ENCODE measurements around the gene CDK4.

The CDK4 gene

DNA sequence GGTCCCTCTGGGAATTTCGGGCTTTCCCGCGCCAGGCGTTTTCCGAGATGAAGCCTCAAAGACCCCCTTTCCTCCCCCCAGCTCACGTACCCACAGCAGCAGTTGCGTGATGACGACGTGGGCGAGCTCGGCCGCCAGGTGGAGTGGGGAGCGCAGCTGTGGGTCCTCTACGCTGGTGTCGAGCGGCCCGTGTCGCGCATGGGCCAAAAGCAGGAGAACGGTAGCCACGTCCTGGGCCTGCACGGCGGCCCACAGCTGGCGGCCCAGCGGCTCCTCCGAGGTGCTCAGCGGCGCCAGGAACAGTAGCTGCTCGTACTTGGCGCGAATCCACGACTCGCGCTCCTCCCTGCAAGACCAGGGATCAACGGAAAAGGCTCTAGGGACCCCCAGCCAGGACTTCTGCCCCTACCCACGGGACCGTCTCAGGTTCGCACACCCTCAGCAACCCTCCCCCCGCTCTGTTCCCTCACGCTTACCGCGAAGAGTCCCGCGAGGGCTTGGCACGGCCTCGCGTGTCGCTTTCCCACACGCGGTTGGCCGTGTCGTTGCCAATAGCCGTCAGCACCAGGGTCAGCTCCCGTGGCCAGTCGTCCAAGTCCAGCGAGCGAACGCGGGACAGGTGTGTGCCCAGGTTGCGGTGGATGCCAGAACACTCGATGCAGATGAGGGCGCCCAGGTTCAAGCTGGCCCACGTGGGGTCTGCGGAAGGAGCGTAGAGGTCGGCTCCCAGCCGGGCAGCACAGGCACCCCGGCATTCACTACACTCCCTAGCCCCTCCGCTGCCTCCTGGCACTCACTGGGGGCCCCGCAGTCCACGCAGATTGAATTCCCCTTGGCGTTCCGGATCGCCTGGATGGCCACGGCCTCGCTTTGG, 25.0 kb downstream of the CDK4 start:
- Histone ChIP-seq H3K27me3 (ENCODE audit: insufficient read depth, poor library complexity, severe bottlenecking) (no peaks in the 10 kb centered on the region), H3K9me3 (ENCODE audit: severe bottlenecking) (no peaks in the 10 kb centered on the region), H3K4me1 (ENCODE audit: insufficient read depth, poor library complexity, severe bottlenecking) (no peaks in the 10 kb centered on the region), H3K4me3 (ENCODE audit: severe bottlenecking) (peak overlapping the region; percentile 67), H3K36me3 (ENCODE audit: low read depth) (no peaks in the 10 kb centered on the region), H3K27ac (ENCODE audit: poor library complexity, severe bottlenecking) (peak overlapping the region; percentile 46)
- TF ChIP-seq, protein P1, sequence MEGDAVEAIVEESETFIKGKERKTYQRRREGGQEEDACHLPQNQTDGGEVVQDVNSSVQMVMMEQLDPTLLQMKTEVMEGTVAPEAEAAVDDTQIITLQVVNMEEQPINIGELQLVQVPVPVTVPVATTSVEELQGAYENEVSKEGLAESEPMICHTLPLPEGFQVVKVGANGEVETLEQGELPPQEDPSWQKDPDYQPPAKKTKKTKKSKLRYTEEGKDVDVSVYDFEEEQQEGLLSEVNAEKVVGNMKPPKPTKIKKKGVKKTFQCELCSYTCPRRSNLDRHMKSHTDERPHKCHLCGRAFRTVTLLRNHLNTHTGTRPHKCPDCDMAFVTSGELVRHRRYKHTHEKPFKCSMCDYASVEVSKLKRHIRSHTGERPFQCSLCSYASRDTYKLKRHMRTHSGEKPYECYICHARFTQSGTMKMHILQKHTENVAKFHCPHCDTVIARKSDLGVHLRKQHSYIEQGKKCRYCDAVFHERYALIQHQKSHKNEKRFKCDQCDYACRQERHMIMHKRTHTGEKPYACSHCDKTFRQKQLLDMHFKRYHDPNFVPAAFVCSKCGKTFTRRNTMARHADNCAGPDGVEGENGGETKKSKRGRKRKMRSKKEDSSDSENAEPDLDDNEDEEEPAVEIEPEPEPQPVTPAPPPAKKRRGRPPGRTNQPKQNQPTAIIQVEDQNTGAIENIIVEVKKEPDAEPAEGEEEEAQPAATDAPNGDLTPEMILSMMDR (IDR thresholded peaks at IDR 0.05; ENCODE audit: poor library complexity, severe bottlenecking): no peak
- no peak for DNase-seq (ENCODE audit: low spot score)
- ATAC-seq (ENCODE audit: low read depth): peak; percentile 5; the same call in 1 of the 3 replicates

DNA sequence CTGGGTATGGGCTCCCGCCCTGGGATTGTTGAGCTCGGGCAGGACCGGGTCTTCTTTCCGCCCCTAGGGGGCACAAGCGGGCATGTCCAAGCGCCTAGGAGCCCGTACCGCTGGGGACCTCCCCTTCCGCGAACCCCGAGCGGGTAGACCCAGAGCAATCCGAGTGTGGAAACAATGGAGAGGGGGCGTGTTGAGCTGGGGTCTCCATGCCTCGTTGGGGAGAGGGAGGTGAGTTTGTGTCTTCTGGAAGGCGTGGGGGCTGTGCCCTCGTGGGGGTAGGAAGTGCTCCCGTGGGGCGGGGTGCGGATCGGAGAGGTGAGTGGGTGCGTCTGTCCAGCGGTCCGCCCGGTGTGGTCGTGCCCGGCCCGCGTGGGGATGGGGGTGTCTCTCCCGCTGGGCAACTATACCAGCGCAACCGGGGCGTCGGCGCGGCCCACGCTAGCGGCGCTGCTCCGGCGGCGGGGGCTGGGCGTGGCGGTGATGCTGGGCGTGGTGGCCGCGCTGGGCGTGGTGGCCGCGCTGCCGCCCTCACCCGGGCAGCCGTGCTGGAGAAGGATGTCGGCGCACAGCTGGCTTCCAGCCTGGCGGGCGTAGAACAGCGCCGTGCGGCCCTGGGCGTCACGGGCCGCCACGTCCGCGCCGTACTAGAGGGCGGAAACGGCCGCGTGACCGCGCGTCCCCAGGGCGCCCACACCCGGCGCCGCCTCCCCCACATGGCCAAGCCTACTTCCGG, 25.8 kb downstream of the CDK4 start:
- H3K9me3 ChIP-seq (ENCODE audit: severe bottlenecking): no peaks in the 10 kb centered on the region
- no peak for DNase-seq (ENCODE audit: low spot score)
- H3K4me1 ChIP-seq (ENCODE audit: insufficient read depth, poor library complexity, severe bottlenecking): no peaks in the 10 kb centered on the region
- TF ChIP-seq, protein P1 (IDR thresholded peaks at IDR 0.05; ENCODE audit: poor library complexity, severe bottlenecking): peak; percentile 96
- H3K36me3 ChIP-seq (ENCODE audit: low read depth): no peaks in the 10 kb centered on the region
- no peaks in the 10 kb centered on the region for H3K27me3 ChIP-seq (ENCODE audit: insufficient read depth, poor library complexity, severe bottlenecking)
- H3K27ac ChIP-seq (ENCODE audit: poor library complexity, severe bottlenecking): peak overlapping the region; percentile 46
- peak overlapping the region; percentile 67 for H3K4me3 ChIP-seq (ENCODE audit: severe bottlenecking)
- ATAC-seq (ENCODE audit: low read depth): peak; percentile 86

DNA sequence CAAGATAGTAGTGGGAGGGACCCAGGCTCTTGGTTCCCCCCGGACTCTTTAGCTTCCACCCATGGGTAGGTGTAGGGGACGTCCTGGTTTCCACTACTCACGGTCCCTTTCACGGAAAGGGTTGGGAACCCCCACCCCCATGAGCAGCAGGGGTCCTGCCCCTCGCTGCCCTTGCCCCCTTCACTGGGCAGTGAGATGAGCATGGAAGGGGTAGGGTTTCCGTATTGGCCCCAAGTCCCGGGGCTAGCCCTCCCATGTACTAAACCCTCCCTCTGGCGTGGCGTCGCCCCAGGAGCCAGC, 26.3 kb downstream of the CDK4 start:
- no peak for DNase-seq (ENCODE audit: low spot score)
- Histone ChIP-seq H3K4me1 (ENCODE audit: insufficient read depth, poor library complexity, severe bottlenecking) (no peaks in the 10 kb centered on the region), H3K27me3 (ENCODE audit: insufficient read depth, poor library complexity, severe bottlenecking) (no peaks in the 10 kb centered on the region), H3K36me3 (ENCODE audit: low read depth) (no peaks in the 10 kb centered on the region), H3K4me3 (ENCODE audit: severe bottlenecking) (peak overlapping the region; percentile 67), H3K9me3 (ENCODE audit: severe bottlenecking) (no peaks in the 10 kb centered on the region), H3K27ac (ENCODE audit: poor library complexity, severe bottlenecking) (peak overlapping the region; percentile 46)
- TF ChIP-seq, protein P1 (IDR thresholded peaks at IDR 0.05; ENCODE audit: poor library complexity, severe bottlenecking): no peak
- peak; percentile 5; the same call in 2 of the 3 replicates for ATAC-seq (ENCODE audit: low read depth)

DNA sequence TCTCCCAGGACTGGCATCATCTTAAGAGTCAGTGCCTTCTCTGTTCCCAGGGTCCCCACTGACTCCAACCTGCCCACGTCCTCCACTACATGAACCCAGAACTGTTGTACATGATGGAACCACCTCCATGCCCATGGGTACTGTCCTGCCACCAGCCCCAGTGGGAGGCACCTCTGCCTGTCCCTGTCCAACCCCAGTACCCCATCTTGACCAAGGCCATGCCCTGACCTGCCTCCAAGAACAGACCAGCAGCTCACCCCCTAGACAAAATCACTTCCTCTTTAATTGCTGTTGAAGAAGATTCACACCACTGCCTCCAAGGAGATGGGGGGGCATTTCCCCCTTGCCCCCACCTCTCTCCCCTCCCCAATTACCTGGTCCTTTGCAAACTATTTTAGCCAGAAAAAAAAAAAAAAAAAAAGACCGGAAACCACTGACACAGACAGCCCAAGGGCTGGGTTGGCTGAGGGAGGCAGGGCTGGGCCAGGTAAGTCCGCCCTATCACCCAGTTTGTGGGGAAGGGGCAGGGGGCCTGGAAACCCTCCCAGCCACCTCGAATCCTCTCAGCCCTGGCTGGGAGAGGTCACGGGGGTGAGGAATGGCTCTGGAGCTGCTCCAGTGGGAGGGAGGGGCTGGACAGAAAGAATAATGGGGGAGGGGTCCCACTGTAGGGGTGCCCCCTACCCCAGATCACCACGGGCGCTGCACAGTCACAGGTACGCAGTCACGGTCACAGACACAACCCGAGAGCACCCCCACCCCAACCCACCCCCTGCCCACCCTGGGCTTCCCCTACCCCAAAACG, 27.0 kb downstream of the CDK4 start:
- TF ChIP-seq, protein P1 (IDR thresholded peaks at IDR 0.05; ENCODE audit: poor library complexity, severe bottlenecking): no peak
- DNase-seq (ENCODE audit: low spot score) (no peak), ATAC-seq (ENCODE audit: low read depth) (no peak)
- Histone ChIP-seq H3K36me3 (ENCODE audit: low read depth) (no peaks in the 10 kb centered on the region; the same call in 1 of the 2 replicates), H3K9me3 (ENCODE audit: severe bottlenecking) (no peaks in the 10 kb centered on the region), H3K4me3 (ENCODE audit: severe bottlenecking) (no peak overlapping the region), H3K27ac (ENCODE audit: poor library complexity, severe bottlenecking) (no peak overlapping the region), H3K27me3 (ENCODE audit: insufficient read depth, poor library complexity, severe bottlenecking) (no peaks in the 10 kb centered on the region), H3K4me1 (ENCODE audit: insufficient read depth, poor library complexity, severe bottlenecking) (no peaks in the 10 kb centered on the region)
